Measurements from ENCODE around the gene MAP4K3. TPM values are rescaled to one million over a fixed set of nuclear protein-coding genes. Genes with fewer than 3 reads are reported as not detected.

The MAP4K3 gene
- total and polyA plus RNA-seq, 10 of the 15 experiments (the other 5 are each of a cell fraction or from before 2014, with no cell fraction given) = 0.04 to 0.95 (median 0.21) TPM; not detected in 1

GRCh38 chr2:39431592-39432316 is 5.3 kb downstream of the MAP4K3 start:
- Histone ChIP-seq H3K4me1 (ENCODE audit: control insufficient read depth, insufficient read depth, low read length) (no peaks in the 10 kb centered on the region), H3K9ac (ENCODE audit: control insufficient read depth, insufficient read depth, low read length) (no peak overlapping the region), H3K79me2 (ENCODE audit: control insufficient read depth, insufficient read depth, low read length) (peaks cover 22% of the 10 kb centered on the region), H2AFZ (ENCODE audit: control insufficient read depth, low read depth, low read length) (no peak overlapping the region), H3K36me3 (ENCODE audit: control insufficient read depth in 2 of 2, insufficient read depth in 2 of 2, low read length in 1 of 2) (no peaks in the 10 kb centered on the region), H3K27ac (ENCODE audit: control insufficient read depth, insufficient read depth) (no peak overlapping the region), H3K4me2 (ENCODE audit: control insufficient read depth, insufficient read depth) (peak overlapping the region; percentile 5; the same call in 1 of the 2 replicates), H3K9me3 (replicated peaks; ENCODE audit: control insufficient read depth, insufficient read depth, low read length) (no peaks in the 10 kb centered on the region), H3K4me3 (0 out of 2 replicates have a peak overlapping the region, but pooled peaks have one; percentile 8), H3K27me3 (replicated peaks in 1 of 2; ENCODE audit: control insufficient read depth in 2 of 2, insufficient read depth in 2 of 2, low read length in 1 of 2) (no peaks in the 10 kb centered on the region; a peak in 1 of 4 replicates), H4K20me1 (ENCODE audit: control insufficient read depth, insufficient read depth) (no peaks in the 10 kb centered on the region)
- ChIA-PET CTCF (interaction anchor here (0.7 kb wide), 1 partner anchor 19 kb away, joined by 3 read pairs; no protein-coding TSS in a partner anchor), SMC1A (ENCODE audit: uncharacterized antibody, unreplicated experiment) (interaction anchor here (1.3 kb wide), 1 partner anchor 54 kb away, joined by 3 read pairs; no protein-coding TSS in a partner anchor), POLR2A (no interaction called here), RAD21 (ENCODE audit: unreplicated experiment) (no interaction called here)
- no TSS peak for BruUV-seq (replicated peaks)
- intact Hi-C loops (cut with micrococcal nuclease; ENCODE audit: unreplicated experiment) = no loop called here
- FAIRE-seq (no peak), DNase-seq (ENCODE audit: low read depth, low spot score) (no peak), ATAC-seq (peak; percentile 25; the same call in 2 of the 3 replicates)
- in situ Hi-C loops (cut with MboI) = no loop called here
- 32% methylated on average over 3 of the region's 3 CpGs for WGBS (ENCODE audit: insufficient coverage, insufficient replicate concordance, low lambda C conversion rate, missing lambda C conversion rate)
- TF ChIP-seq KAT2A (conservative IDR thresholded peaks at IDR 0.05; ENCODE audit: control insufficient read depth, low read depth, low read length) = no peak
- TF ChIP-seq SIN3A (IDR thresholded peaks at IDR 0.05; ENCODE audit: low read depth, low read length) = no peak
- no peak for TF ChIP-seq MTA2 (IDR thresholded peaks at IDR 0.05; ENCODE audit: low read depth)
- no peak for TF ChIP-seq RCOR1 (conservative IDR thresholded peaks at IDR 0.05; ENCODE audit: low read depth, low read length)
- TF ChIP-seq IRF5 (IDR thresholded peaks at IDR 0.05; ENCODE audit: borderline replicate concordance) = no peak
